ENCODE measurements around the gene SEPHS2.
"Not testable (repeated sequence)": the region's sequence is repeated elsewhere in the genome, so short reads cannot be mapped to it uniquely, and the experiment has no call there.

The SEPHS2 gene

GRCh38 chr16:30461426-30461825, 15.8 kb upstream of the SEPHS2 start:
- not testable (repeated sequence) for DNase-seq

GRCh38 chr16:30459456-30459855, 13.8 kb upstream of the SEPHS2 start:
- no peak for DNase-seq

- DNase-seq: no peak
Measured at GRCh38 chr16:30458561-30459394, 13.1 kb upstream of the SEPHS2 start.

GRCh38 chr16:30457743-30458560, 12.3 kb upstream of the SEPHS2 start:
- no peak for DNase-seq

- DNase-seq: no peak
Measured at GRCh38 chr16:30457256-30457655, 11.6 kb upstream of the SEPHS2 start.

- no peak for DNase-seq
Measured at GRCh38 chr16:30456302-30456701, 10.6 kb upstream of the SEPHS2 start.

GRCh38 chr16:30452709-30453580, 7.3 kb upstream of the SEPHS2 start:
- DNase-seq: not testable (repeated sequence)

GRCh38 chr16:30449116-30449435, 3.4 kb upstream of the SEPHS2 start:
- no peak for DNase-seq

- DNase-seq: no peak
Measured at GRCh38 chr16:30447512-30448226, 2.0 kb upstream of the SEPHS2 start.

- no peak for DNase-seq
Measured at GRCh38 chr16:30446203-30446595, 525 bp upstream of the SEPHS2 start.

- DNase-seq: no peak
Measured at GRCh38 chr16:30445149-30445407, 596 bp downstream of the SEPHS2 start.

GRCh38 chr16:30444231-30445148, 1.2 kb downstream of the SEPHS2 start:
- DNase-seq: no peak

GRCh38 chr16:30443631-30444030, 2.0 kb downstream of the SEPHS2 start:
- DNase-seq: no peak

- DNase-seq: no peak
Measured at GRCh38 chr16:30439720-30440348, 5.8 kb downstream of the SEPHS2 start.

- DNase-seq: no peak
Measured at GRCh38 chr16:30438835-30439234, 6.8 kb downstream of the SEPHS2 start.

GRCh38 chr16:30437511-30438046, 8.1 kb downstream of the SEPHS2 start:
- no peak for DNase-seq

GRCh38 chr16:30434852-30435251, 10.8 kb downstream of the SEPHS2 start:
- DNase-seq: no peak

GRCh38 chr16:30430428-30430970, 15.2 kb downstream of the SEPHS2 start:
- DNase-seq: no peak

- DNase-seq: peak; percentile 98 to 99
Measured at GRCh38 chr16:30429678-30430427, 15.8 kb downstream of the SEPHS2 start, which contains the start of gene DCTPP1. Gene DCTPP1 (minus strand): TSS chr16:30430030. CDS start chr16:30429980, 50 bp downstream.

GRCh38 chr16:30429418-30429677, 16.3 kb downstream of the SEPHS2 start:
- no peak for DNase-seq
